ENCODE results near the gene KLHL36. TPM values are rescaled to one million over a fixed set of nuclear protein-coding genes. Genes with fewer than 3 reads are reported as not detected.

The KLHL36 gene
- polyA plus RNA-seq (2013, experiment 1 of 2; ENCODE audit: insufficient read length), result 21.3 TPM
- polyA plus RNA-seq (2013, experiment 2 of 2; ENCODE audit: insufficient read length), result 25.0 TPM

- DNase-seq, result peak; percentile 41
Observed at GRCh38 chr16:84647828-84648594, at the start of gene KLHL36. KLHL36 (plus strand) TSS chr16:84648511; CDS start chr16:84650868, 2,357 bp downstream.

DNA sequence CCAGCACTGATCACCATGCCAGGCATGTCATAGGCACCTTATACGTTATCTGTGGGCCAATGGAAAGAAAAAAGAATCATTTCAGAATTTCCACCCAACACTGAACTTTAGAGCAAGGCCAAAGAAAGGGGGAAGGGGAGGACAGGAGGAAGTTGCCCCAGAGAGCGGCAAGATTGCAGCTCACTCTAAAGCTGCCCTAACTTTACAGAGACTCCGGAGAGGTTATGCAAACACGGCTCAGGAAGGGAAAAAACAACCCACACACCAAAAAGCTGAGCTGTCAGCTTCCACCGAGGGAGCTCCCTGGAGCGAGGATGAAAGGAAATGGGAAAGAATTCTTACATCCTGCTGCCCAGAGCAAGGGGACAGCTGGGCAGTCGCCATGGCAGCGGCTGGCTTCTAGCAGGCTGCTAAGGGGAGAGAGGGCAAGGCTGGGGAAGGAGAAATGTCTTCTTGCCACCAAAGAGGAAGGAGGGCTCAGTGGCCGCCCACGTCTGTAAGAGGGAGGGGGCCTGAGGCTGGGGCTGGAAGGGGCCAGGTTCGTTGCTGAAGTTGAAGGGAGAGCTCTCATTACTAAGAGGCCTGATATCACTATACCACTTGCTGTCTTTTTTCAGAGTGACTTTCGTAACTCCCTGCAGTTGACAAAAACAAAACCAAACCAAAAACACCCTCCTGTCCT lies 48.6 kb upstream of the KLHL36 start:
- DNase-seq, result peak; percentile 93

DNA sequence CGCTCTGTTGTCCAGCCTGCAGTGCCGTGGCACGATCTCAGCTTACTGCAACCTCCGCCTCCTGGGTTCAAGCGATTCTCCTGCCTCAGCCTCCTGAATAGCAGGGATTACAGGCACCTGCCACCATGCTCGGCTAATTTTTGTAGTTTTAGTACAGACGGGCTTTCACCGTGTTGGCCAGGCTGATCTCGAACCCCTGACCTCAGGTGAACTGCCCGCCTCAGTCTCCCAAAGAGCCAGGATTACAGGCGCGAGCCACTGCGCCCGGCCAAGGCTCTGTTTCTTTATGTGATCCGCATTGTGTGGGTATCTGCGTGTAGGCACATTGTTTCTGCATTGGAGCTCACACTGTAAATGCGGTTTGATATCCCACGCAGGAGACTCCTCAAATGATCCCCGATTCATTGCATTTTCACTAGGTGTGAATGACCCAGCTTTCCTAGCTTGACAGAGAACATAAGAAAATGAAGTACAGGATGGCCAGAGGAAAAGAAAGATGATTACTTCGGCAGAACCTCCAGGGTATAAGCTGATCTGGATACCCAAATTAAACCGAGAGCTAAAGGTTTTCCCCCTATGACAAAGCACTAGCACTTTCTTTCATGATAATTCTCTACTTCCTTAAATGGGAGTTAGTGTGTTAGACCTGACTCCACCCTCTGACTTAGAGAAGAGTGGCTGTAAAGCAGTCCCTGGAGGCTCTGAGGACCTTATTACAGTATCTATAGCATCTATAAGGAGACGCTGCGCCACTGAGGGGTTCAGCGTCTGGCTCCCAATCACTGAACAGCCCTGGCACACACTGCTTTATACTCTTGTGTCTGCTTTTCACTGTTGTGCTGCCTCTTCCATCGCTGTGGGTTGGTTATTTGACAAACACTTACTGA lies 47.7 kb upstream of the KLHL36 start:
- peak; percentile 64 for DNase-seq

DNA sequence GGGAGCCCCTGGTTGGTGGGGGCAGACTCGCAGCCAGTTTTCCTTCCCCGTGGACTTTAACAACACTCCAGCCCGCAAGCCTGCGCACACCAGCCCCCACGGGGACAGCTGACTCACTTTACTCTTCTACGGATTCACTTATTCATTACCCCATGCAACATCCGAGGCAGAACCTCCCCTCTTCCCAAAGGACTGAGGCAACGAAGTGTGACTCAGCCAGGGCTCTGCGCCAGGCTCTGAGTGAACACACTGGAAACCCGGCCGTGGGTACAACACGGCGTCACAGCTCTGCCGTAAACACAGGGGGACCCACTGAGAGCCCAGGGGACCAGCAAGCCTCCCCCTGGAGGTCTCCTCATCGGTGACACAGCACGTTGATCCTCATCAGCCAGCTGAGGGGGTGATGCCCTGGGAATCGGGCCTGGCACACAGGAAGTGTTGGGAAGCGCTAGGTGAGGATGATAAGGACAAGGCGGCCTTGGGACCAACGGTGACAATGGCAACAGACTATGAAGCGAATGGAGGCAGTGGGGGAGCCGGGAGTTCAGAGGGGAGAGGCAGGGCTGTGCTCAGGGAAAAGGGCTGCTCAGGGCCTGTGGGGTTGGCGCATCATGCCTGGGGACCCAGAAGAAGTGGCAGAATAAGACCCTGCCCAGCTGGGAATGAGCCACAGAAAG lies 45.0 kb upstream of the KLHL36 start:
- peak; percentile 99 for DNase-seq

- DNase-seq, result no peak
Observed at GRCh38 chr16:84603940-84604339, 44.4 kb upstream of the KLHL36 start.

DNA sequence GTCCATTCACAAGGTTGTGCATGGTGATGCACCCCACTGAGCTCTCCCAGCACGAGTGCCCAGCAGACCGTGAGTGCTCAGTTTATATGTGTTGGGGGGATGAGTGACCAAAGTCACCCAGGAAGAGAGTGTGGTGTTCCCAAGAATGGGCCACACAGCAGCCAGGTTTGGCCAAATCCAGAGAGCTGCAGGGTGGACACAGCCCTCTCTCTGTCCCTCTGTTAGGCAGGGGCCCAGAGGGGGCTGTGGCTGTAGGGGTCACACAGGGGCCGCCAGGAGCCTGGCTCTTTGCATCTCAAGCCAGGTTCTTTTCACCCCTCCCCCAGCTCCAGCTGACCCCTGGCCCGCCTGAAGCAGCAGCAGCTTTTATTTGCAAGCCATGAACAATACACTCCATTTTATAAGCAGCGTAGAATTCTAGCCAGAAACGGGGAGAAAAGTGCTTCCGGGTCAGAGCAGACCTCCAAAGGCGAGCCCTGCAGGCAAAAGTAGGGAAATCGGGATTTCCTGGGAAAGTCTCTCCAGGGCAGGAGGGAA lies 43.8 kb upstream of the KLHL36 start:
- no peak for DNase-seq

DNA sequence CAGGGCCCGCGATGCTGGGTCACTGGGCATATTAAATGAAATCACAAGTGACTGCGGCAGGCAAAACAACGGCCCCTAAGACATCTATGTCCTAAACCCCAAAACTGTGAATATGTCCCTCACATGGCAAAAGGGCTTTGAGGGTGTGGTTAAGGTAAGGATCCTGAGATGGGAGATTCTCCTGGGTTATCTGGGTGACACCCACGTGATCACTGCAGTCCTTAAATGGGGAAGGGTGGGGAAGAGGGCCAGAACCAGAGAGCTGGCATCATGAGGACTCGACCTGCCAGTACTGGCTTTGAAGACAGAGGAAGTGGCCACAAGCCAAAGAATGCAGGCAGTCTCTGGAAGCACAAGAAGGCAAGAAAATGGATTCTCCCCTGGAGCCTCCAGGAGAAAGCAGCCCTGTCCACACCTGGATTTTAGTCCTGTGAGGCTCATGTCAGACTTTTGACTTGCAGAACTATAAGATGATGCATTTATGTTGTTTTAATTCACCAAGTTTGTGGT lies 42.9 kb upstream of the KLHL36 start:
- DNase-seq, result no peak

DNA sequence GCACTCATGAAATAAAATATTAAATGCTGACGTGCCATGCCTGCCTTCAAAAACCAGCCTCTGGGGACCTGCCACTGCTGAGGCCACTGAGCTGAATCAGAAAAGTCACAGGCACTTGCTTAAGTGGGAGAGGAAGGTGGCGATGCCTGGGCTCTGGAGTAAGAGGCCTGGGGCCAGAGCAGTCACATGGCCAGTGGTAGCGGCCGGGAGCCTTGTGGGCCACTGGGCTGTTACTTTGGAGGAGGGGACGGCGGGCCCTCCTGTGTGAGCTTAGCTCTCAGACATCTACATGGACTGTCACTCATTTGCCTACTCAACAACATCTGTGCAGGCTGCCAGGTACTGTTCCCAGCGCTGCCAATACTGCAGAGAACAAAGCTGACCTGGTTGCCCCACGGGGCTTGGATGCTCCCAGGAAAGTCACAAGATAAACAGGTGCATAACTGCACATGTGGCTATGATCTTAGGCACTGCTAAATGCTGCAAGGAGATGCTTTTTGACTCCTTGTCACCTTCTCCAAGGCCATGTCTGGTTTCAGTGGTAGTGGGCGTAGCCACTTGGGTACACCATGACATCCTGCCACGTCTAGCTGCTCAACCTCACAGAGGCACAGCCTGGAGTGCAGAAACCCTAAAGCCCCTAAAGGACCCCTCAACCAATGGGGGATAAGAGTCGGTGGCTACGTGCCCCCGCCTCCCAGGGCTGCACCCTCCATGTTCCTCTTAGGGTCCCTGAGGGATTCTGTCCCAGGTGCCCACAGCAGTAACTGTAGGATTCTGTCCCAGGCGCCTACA lies 42.0 kb upstream of the KLHL36 start:
- no peak for DNase-seq

- DNase-seq, result no peak
Observed at GRCh38 chr16:84607061-84607460, 41.2 kb upstream of the KLHL36 start.

- no peak for DNase-seq
Observed at GRCh38 chr16:84607694-84608093, 40.6 kb upstream of the KLHL36 start.

DNA sequence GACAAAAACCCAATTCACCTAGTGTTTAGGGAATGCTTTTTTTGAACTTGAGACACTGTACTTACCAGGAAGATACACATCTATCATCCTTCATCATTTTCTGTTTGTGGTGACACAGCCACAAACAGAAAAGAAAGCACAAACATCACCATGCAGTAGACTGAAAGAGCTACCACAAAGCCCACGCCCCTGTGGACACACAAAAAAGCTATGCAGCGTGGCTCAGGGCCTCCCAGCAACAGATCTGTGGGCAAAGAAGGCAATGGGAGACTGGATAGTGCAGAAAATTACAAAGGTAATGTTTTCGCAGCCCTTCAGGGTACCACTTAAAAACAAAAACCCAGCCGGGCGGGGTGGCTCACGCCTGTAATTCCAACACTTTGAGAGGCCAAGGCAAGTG lies 40.0 kb upstream of the KLHL36 start:
- no peak for DNase-seq

GRCh38 chr16:84609563-84610177 lies 38.6 kb upstream of the KLHL36 start:
- DNase-seq, result no peak

DNA sequence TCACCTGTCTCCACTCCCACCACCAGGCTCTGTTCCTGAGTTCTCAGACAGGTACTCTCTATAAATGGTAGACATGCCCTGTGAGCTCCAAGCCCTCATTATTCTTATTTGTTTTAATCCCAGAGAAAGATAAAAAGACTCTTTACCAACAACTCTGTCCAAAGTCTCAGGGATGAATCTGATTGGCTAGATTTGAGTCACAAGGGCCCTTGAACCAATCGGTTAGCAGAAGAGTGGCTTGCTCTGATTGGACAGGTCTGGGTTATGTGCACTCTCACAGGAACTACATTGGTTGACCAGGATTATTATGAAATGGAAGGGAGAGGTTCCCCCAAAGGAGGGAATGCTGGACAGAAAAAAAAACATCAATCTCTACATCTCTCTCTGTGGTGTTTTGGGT lies 37.9 kb upstream of the KLHL36 start:
- no peak for DNase-seq

DNA sequence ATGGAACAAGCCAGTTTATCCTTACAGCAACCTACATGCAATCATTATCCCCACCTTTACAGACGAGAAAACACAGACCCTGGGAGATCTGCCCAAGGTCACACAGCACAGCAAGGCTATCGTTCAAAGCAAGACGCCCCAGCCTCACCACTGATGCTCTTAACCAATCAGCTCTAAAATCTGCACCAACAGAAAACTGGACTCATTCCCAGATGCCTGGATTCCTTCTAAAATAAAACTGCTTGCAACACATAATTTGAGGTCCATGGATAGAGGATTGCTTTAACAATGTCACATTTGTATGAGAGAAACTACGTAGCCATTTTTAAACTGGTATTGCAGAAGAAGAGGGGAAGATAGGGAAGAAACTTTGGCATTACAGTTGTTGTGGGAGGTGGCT lies 37.3 kb upstream of the KLHL36 start:
- peak; percentile 30 for DNase-seq

DNA sequence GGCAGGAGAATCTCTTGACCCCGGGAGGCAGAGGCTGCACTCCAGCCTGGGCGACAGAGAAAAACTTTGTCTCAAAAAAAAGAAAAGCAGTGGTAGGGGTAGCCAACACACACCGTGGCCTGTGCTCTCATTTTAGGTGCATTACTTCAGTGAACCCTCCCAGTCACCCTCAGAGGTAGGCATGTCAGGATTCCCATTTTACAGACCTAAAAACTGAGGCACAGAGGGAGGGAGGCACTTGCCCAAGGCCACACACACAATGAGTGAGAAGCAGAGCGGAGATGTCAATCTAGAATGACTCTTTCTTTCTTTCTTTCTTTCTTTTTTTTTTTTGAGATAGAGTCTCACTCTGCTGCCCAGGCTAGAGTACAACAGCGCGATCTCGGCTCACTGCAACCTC lies 35.6 kb upstream of the KLHL36 start:
- no peak for DNase-seq

- no peak for DNase-seq
Observed at GRCh38 chr16:84613408-84614072, 34.8 kb upstream of the KLHL36 start.

GRCh38 chr16:84614073-84614459 lies 34.2 kb upstream of the KLHL36 start:
- DNase-seq, result no peak

DNA sequence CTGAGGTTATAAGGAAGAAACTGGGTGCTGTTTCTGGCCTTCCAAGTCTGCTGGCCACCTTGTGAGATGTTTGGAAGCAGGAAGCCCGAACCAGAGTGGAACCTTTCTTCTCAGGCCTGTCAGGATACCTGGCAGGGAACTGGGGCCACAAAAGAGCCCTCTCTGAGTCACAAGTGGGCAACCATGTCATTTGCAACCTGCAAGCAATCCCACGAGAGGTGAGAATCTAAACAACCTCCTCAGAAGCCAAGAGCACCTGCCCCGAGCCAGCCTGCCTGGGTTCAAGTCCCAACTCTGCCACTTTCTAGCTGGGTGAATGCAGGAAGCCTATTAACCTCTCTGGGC lies 33.7 kb upstream of the KLHL36 start:
- no peak for DNase-seq

GRCh38 chr16:84614968-84615813 lies 33.1 kb upstream of the KLHL36 start:
- DNase-seq, result peak; percentile 58

Measured in fibroblast of skin of back (primary cell).